Activated B cell treated with CpG ODN at 0.5 μM for 24 hours (primary cell): ENCODE data around the gene URB1. TPM values are rescaled to one million over a fixed set of nuclear protein-coding genes. Genes with fewer than 3 reads are reported as not detected.
A peak's percentile ranks its signal among the peaks of the same experiment; 100 is the strongest.

Experiments used
- ATAC-seq: fragments of 200-7000 bp; cut with Tn5 transposase; one replicate; pipeline ENCODE4 v1.10.0; 2021; ENCODE audit warnings: low read depth, mild to moderate bottlenecking, moderate library complexity
- CTCF ChIA-PET: fragments of 350-600 bp; sonication (Branson Sonifier 250); formaldehyde crosslinking; loops from one replicate; lab custom pipeline; 2021; ENCODE audit warnings: antibody characterized with exemption; lab: Charles Lee
- POLR2A ChIA-PET: fragments of 350-600 bp; sonication (Branson Sonifier 250); formaldehyde crosslinking; loops from one replicate; lab custom pipeline; 2021; ENCODE audit warnings: antibody characterized with exemption; lab: Charles Lee
- DNase-seq: peaks from one replicate; pipeline ENCODE4 v3.0.0; 2022
- H3K27ac Mint-ChIP-seq: one replicate; pipeline ENCODE4 v1.8.0; 2020; ENCODE audit warnings: mixed read lengths
- H3K27me3 Mint-ChIP-seq: one replicate; pipeline ENCODE4 v1.8.0; 2021; ENCODE audit warnings: mixed read lengths
- H3K36me3 Mint-ChIP-seq: one replicate; pipeline ENCODE4 v1.8.0; 2021; ENCODE audit warnings: low read depth, mixed read lengths
- H3K4me1 Mint-ChIP-seq: one replicate; pipeline ENCODE4 v1.8.0; 2021; ENCODE audit warnings: mixed read lengths
- H3K4me3 Mint-ChIP-seq: one replicate; pipeline ENCODE4 v1.8.0; 2020; ENCODE audit warnings: mild to moderate bottlenecking, mixed read lengths
- H3K9me3 Mint-ChIP-seq: one replicate; pipeline ENCODE4 v1.8.0; 2020; ENCODE audit warnings: mixed read lengths
- intact Hi-C: fragments of 100-400 bp; cut with micrococcal nuclease; formaldehyde crosslinking; loops from one replicate; pipeline ENCODE4 v1.15.1; 2024
- total RNA-seq: library from RNA; stranded (reverse); gene quantifications from 2 replicates; pipeline ENCODE4 v1.2.3, GENCODE V29; 2022
- TF ChIP-seq, protein P1 (sequence below): fragments of 200-600 bp; IDR thresholded peaks from one replicate; pipeline ENCODE4 v1.8.0; 2022; ENCODE audit warnings: antibody characterized with exemption, mild to moderate bottlenecking

Gene URB1
- total RNA-seq, 1 donor from 2014 or later, result 22.2 TPM

GRCh38 chr21:32302560-32302959, 90.3 kb downstream of the URB1 start:
- TF ChIP-seq, protein P1, sequence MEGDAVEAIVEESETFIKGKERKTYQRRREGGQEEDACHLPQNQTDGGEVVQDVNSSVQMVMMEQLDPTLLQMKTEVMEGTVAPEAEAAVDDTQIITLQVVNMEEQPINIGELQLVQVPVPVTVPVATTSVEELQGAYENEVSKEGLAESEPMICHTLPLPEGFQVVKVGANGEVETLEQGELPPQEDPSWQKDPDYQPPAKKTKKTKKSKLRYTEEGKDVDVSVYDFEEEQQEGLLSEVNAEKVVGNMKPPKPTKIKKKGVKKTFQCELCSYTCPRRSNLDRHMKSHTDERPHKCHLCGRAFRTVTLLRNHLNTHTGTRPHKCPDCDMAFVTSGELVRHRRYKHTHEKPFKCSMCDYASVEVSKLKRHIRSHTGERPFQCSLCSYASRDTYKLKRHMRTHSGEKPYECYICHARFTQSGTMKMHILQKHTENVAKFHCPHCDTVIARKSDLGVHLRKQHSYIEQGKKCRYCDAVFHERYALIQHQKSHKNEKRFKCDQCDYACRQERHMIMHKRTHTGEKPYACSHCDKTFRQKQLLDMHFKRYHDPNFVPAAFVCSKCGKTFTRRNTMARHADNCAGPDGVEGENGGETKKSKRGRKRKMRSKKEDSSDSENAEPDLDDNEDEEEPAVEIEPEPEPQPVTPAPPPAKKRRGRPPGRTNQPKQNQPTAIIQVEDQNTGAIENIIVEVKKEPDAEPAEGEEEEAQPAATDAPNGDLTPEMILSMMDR, result no peak
- Mint-ChIP-seq H3K4me3 (no peak overlapping the region), H3K36me3 (peaks cover 29% of the 10 kb centered on the region), H3K27me3 (no peaks in the 10 kb centered on the region), H3K27ac (no peak overlapping the region), H3K4me1 (no peaks in the 10 kb centered on the region), H3K9me3 (no peaks in the 10 kb centered on the region)
- ChIA-PET POLR2A (no interaction called here), CTCF (no interaction called here)
- ATAC-seq, result no peak
- no peak for DNase-seq
- intact Hi-C loops, result no loop called here

DNA sequence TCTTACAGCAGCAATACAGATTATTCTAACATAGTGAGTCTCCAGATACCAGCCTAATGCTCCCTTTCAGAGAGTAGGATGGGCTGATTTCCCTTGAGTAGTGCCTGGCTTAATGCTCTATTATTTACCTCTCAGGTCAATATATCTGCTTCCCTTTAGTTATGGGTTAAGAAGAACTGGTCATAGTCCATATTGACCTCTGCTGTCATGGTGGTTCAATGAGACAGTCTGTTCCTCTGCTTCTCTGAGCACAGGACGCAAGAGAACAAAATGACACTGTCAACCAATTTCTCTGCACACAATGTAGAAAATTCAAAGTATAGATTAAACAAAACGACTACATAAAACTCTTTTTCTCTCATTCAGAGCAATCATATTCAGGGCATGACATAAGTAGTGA, 91.2 kb downstream of the URB1 start:
- DNase-seq (no peak), ATAC-seq (no peak)
- H3K27me3 Mint-ChIP-seq, result no peaks in the 10 kb centered on the region
- ChIA-PET POLR2A (no interaction called here), CTCF (no interaction called here)
- H3K4me1 Mint-ChIP-seq, result no peaks in the 10 kb centered on the region
- TF ChIP-seq, protein P1, result no peak
- H3K36me3 Mint-ChIP-seq, result peaks cover 22% of the 10 kb centered on the region
- H3K4me3 Mint-ChIP-seq, result no peak overlapping the region
- H3K9me3 Mint-ChIP-seq, result no peaks in the 10 kb centered on the region
- H3K27ac Mint-ChIP-seq, result no peak overlapping the region
- intact Hi-C loops, result no loop called here

DNA sequence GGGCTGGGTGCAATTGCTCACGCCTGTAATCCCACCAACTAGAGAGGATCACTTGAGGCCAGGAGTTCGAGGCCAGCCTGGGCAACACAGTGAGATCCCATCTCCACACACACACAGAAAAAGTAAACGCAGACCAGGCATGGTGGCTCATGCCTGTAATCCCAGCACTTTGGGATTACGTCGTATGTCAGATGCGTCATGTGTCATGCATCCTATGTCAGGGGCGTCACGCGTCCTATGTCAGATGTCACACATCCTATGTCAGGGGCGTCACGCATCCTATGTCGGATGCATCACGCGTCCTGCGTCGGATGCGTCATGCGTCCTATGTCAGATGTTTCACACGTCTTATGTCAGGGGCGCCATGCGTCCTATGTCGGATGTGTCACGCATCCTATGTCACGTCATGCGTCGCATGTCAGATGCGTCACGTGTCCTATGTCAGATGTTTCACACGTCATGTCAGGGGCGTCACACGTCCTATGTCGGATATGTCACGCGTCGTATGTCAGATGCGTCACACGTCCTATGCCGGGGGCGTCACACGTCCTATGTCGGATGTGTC, 92.6 kb downstream of the URB1 start:
- DNase-seq (no peak), ATAC-seq (no peak)
- ChIA-PET CTCF (no interaction called here), POLR2A (no interaction called here)
- intact Hi-C loops, result no loop called here
- peaks cover 20% of the 10 kb centered on the region for H3K36me3 Mint-ChIP-seq
- no peaks in the 10 kb centered on the region for H3K4me1 Mint-ChIP-seq
- no peaks in the 10 kb centered on the region for H3K27me3 Mint-ChIP-seq
- H3K4me3 Mint-ChIP-seq, result no peak overlapping the region
- no peaks in the 10 kb centered on the region for H3K9me3 Mint-ChIP-seq
- H3K27ac Mint-ChIP-seq, result no peak overlapping the region
- TF ChIP-seq, protein P1, result no peak

DNA sequence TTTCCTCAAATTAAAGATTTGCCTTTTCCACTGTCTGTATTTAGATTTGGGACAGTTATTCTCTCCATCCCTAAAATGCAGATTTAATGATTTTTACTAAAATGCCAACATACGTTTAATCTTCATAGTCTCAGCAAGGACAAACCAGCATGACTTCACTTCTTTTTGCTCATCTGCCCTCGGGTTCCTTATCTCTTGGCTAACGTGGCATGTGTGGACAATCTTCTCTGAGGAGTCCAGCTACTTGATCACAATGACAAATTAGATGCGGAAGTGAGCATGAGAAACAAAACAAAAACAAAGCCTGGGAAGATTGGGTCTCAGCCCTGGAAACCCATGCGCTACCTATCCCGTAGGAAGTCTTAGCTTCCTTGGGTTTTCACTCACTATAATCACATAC, 93.1 kb downstream of the URB1 start:
- ATAC-seq (no peak), DNase-seq (no peak)
- ChIA-PET POLR2A (no interaction called here), CTCF (no interaction called here)
- Mint-ChIP-seq H3K9me3 (no peaks in the 10 kb centered on the region), H3K4me1 (no peaks in the 10 kb centered on the region), H3K27me3 (no peaks in the 10 kb centered on the region), H3K4me3 (no peak overlapping the region), H3K27ac (no peak overlapping the region), H3K36me3 (peaks cover 20% of the 10 kb centered on the region)
- TF ChIP-seq, protein P1, result no peak
- intact Hi-C loops, result no loop called here

- Mint-ChIP-seq H3K27ac (peak within 1 kb of the TSS; percentile 33), H3K4me1 (no peaks in the 10 kb centered on the region), H3K9me3 (no peaks in the 10 kb centered on the region), H3K36me3 (peaks cover 20% of the 10 kb centered on the region), H3K27me3 (no peaks in the 10 kb centered on the region), H3K4me3 (no peak within 1 kb of the TSS)
- POLR2A ChIA-PET, result no interaction called here
- ATAC-seq (no peak), DNase-seq (no peak)
- intact Hi-C loops, result no loop called here
- CTCF ChIA-PET, result no interaction called here
- TF ChIP-seq, protein P1, result no peak
Measured at GRCh38 chr21:32298658-32299081, 94.1 kb downstream of the URB1 start, which contains the start of gene MRAP. MRAP (plus strand) TSS chr21:32298855; CDS start chr21:32298972, 117 bp downstream.
